Amniotic stem cell (primary cell): ENCODE measurements around the gene NPTX1.

Experiments
- DNase-seq: peaks from one replicate; lab custom pipeline; 2025; lab: John Stamatoyannopoulos, UW

Gene NPTX1

DNA sequence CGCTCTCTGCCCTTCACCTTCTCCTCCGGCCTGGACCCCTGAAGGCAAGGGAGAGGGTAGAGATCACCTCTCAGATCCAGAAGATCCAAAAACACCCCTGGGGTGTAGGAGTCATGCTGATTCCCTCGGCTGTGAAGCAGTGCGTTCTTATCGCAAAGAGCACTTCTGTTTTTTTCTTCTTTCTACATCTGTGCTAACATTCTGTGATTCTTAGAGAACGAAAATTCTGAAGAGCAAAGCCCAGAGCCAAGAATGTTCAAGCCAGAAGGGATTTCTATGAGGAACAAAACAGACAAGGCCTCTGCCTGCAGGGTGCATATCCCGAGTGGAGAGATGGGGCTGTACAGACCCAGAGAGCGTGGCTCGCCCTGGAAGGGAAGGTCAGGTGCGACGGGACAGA lies 17.2 kb downstream of the NPTX1 start:
- no peak for DNase-seq

DNA sequence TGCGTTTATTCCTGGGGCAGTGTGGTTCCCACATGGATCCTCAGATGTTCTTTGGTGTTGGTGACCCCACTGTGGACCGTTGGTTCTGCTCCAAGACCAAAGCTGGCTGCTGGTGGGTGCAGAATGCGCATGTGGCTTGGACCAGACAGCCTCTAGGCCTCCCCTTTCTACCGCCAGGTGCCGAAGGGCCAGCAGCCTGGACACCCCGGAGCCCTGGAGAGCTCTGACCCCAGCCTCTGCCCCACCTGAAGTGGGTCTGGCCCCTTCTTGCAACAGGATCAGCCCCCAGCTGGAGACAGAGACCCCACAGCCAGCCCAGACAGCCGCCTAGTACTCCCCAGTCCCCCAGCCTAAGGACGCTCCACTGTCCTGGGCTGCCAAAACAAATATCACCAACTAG lies 18.4 kb downstream of the NPTX1 start:
- DNase-seq: no peak

DNA sequence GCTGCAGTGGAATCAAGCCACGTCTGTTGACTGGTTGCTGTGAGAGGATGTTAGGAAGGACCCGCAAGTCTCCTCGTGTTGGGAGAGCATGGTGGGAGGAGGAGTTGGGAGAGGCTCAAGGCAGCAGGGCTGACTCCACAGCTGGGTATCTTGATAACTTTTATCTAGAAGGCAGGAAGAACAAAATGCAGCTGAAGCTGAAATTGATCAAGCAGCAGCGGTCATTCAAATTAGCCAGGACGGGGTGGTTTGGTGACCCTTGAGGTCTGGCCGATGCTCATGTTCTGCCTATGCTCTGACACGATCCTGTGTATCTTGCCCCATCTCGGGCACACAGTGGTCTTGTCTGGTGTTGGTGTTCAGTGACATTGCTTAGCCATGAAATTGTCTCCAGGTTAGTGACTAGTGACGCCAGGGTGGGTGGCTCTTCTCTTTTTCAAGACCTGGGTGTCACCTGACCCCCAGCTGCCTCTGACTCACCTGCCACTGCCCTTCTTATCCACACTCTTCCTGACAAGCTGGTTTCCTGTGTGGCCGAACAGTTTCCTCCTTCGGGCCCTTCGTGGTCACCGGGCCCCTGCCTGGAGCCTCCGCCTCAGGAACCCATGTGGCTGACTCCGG lies 19.1 kb downstream of the NPTX1 start:
- DNase-seq: no peak

DNA sequence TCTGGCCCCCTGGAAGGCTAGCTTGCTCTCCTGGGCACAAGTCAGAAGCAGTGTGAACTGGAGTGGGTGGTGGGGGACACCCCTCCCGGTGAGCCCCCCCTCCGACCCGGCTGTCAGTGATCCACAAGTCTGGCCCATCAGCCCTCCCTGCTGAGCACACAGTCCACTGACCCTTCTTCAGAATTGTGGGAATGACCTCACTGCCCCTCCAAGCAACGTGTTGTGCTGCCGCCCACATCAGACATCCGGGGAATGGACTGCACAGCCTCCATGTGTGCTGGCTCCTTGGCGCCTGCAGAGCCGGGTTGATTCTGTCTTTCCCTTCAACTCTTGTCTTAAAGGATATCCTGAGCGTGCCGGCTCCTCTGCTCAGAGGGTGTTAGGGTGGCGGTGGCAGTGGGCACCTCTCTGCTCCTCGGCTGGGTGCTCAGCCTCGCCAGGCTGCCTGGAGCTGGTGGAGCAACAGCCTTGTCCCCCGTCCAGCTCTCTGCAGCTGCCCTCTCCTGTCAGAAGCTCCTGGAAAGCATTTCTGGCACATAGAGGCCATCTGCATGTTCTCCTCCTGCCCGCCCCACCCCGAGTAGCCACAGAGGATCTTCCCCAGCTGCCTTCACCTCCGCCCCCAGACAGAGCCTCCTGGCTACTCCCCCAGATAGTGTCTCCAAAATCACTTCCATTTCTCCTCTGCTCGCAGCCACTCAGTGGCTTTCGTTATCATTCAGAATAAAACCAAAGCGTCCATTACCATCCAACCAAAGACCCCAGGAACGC lies 19.8 kb downstream of the NPTX1 start:
- no peak for DNase-seq

DNA sequence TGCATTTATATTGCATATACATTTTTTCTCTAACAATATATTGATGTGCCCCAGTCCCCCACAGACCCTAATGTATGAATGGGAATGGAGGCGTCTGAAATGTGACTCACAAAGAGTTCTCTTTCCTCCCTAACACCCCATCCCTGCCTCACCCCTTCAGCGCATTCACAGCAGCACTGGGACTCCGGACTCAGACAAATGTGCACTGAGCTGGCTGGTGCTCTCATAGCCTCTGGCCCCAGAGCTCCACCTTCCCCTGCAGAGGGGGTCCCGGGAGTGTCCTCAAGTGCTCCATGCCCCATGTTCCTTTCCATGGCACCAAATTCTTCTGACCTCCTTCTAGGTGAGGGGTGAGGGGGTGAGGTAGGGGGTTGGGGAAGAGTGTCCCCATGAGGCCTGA lies 20.6 kb downstream of the NPTX1 start:
- DNase-seq: no peak

DNA sequence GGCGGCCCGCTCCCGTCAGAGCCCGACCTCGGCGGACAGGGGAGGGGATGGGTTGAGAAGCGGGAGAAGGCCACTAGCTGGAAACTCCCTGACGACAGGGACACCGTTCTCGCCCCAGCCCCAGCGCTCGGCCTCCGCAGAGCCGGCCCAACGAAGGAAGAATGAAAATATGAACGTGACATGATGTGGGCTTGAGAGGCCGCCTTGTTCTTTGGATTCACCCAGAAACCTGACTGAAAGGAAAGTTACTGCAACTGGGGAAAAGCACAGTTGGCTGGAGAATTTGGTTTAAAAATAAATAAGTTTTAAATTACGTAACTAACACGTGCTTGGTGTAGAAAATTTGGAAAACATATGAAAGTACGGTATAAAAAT lies 21.1 kb downstream of the NPTX1 start:
- no peak for DNase-seq

DNA sequence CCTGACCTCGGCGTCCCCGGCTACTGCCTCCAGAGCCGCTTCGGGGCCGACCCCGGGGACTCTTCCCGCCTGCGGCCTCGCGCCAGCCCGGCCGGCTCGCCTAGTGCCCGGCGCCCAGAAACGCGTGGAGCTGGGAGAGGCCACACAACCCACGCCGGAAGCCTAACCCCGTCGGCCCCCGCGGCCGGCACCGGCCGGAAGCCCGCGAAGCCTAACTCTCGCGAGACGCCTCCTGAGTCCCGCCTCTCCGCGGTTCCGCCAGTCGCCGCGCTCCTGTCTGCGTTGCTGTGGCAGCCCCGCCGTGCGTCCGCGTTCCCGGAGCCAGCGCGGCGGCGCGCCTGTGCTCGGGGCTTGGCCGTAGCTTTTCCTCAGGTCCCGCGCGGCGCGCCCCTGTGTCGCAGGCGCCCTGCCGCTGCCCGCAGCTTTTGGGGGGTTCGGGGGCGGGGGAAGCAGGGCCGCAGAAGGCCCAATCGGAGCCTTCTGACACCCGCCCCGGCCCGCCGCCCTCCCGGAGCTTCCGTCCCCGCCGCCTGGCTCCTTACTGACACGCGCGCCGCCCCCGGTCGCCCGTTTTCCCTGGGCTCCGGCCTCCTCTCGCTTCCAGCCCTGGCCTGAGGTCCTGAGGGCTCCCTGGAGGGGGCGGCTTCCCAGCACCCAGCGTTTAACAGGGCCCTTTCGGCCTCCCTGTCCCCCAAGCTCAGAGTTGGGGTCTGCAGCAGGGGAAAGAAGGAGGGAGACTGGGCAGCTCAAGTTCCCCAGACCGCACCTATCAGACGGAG lies 21.7 kb downstream of the NPTX1 start:
- peak; percentile 91 for DNase-seq

DNA sequence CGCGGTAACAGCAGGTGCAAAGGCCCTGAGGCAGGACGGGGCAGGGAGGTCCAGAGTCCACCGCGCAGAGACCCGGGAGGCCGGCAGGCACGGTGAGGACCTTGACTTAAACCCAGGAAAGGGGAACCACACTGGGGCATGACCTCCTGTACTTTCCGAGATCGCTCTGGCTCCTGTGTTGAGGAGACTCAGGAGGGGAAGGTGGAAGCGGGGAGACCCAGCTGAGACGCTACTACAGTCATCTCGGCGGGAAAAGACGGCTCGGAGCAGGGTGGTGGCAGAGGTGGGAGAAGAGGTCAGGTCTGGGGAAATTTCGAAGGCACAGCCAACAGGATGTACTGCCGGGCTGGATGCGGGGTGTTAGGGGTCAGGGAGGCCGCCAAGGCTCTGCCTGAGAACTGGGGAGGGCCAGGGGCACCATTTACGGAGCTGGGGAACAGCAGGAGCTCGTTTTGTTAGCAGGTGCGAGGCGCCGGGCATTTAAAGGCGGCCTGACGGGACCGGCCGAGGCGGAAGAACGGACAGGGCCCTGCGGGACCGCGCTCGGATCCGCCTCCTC lies 22.3 kb downstream of the NPTX1 start:
- DNase-seq: no peak

DNA sequence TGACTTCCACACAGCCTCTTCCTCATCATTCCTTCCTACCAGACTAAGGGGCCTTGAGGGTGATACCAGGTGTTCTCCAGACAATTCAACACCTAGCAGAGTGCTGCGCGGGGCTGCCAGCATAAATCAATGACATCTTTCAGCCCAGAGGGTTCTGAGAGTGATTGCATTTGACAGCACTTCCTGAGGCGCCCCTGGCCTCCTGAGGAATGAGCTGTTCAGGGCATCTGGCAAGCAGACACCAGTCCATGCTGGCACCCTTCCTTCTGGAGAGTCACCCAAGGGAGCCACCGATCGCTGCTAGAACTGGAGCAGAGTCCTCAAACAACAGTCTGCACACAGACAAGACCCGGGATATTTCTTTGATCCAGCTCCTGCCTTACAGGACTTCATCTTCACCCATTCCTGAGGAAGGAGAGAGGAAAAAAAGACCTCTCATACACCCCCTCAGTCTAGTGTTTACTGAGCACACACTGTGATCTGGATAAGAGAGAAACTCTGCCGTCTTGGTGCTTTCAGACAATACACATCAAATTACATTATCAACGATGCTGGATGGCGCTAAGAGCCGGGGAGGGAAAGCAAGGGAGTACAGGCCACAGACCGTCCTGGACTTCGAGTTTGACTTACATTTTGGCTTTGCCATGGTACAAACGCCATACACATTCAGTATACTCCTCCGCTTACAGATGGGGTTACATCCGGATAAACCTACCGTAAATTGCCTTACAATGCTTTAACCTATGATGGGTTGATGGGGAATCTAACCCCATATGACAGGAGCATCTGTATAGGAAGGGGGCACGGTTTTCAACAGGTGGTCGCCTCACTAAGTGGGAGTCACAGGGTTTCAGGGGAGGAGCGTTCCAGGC lies 23.0 kb downstream of the NPTX1 start:
- no peak for DNase-seq

DNA sequence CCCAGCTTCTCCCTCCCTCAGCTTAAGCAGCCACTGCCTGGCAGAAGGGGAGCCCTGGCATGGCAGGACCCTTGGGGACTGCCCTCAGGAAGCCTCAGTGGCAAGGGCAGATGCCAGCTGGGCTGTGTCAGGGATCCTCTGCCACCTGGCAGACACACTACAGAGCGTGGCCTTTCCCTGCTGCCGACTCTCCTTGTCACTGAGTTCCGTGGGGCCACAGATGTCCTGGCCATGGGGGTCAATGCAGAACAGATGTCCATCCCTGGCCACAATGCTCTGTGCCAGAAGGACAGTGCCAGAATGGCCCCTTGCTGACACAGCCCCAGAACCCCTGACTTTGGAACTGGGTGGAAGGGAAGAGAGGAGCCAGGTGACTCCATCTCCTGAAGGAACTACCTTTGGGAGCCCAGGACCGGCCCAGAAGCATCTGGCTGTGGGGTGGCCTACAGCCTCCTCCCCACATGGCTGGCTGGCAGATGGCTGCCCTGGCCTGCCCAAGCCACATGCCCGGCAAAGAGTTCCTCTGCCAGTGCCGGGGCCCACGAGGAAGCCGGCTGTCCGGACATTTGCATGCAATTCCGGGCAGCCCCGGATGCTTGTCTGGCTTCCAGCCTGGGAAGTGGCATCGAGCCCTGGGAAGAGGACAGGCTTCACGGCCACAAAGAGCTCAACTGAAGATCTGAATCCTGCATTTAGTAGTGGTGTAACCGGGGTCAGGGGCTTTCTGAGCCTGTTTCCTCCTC lies 24.1 kb downstream of the NPTX1 start:
- no peak for DNase-seq

DNA sequence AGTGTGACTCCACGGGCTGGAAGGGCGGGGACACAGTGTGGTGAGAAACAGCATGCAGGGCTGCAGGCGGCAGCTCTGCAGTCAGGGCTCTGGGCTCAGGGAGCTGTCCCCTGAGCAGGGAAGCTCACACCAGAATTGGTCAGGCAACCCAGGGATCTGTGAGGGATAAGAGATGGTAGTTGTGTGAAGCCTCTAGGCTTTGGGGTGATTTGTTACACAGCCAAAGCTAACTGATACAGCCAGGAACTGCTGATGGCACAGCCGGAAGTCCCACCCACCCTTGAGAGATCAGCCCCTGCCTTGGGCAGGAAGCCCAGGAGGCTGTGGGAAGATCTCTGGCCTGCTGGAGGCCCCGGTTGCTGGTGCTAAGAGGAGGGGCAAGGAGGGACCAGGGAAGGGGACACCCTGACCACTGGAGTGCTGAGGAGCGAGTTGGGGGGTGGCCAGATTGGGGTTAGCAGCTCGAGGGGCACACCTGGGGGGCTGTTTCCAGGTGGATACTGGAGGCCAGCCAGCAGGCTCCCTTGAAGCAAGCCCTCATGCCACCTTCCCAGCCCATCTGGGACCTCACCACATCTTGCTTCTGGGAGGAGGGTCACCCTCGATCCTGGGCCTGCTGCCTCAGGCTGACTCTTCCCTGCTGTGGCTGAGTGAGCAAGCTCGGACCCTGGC lies 25.2 kb downstream of the NPTX1 start:
- DNase-seq: no peak

DNA sequence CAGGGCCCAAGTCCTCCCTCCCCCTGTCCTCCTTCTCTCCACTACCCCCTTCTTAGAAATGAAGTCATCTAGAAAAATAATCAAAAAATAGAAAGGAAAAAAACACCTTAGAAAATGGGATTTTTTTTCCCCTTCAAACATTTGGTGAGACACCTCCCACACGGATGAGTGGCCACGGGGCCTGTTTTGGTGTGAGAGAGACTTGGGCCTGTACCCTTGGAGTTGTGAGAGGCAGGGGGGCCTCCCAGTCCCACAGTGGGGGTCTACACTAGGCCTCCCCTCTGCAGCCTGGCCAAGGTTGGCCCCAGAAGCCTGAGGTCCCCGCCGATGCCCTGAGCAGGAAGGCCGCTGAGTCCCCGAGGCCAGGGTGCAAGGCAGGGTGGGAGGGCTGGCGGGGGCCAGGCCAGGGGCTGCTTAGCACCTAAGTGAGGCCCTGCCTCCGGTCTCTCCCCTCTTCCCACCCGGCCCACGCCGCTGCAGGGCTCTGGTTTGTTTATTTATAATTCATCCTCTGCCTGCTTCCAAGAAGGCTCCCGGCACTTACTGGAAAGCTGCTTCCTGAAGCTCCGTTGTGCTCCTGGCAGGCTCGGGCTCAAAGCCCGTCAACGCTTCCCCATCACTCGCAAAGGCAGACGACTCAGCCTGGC lies 26.4 kb downstream of the NPTX1 start:
- no peak for DNase-seq

DNA sequence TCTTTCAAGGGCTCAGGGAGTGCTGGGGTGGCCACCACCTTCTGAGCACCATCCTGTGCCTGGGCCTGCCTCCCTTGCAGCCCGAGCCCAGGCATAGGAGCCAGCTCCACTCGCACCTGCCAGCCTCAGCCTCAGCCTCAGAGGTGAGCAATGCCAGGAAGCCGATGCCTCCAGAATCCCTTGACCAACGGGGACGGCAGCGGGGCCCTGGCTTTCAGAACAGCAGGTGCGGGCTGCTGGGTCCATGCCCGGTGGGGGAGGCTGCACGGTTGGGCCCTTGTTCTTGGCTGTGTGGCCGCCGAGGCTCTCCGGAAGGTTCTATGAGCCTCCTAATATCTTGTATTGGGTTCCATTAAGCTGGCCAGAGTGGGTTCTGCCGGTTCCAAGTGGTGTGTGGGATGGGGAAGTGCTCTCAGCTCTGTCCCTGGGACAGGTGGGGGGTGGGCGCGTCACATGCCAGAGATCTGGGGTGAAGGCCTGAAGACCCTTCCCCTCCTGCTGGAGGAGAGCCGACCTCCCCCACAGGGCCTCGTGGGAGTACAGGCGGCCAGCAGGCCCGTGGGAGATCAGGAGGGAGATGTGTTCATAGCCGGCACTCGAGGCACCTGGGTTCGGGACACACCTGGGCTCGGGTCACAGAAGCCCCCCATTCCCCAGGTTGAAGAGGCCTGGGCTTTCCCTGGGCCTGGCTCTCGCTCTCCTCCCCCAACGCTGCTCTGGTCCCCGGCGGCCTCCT lies 27.0 kb downstream of the NPTX1 start:
- DNase-seq: no peak

DNA sequence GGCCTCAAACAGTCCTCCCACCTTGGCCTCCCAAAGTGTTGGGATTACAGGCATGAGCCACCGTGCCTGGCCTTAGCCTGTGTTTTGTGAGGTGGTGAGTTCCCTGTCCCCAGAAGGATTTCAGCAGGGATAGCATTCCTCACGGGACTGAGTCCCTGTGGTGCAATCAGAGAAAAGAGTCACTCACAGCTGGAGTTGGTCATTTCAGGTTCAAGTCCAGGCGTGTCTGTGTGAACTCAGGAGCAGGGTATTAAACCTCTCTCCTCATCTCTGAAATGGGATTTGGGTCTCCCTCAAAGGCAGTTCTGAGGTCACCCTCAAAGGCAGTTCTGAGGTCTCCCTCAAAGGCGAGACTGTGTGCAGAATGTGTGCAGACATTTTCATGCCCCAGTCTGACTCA lies 28.6 kb downstream of the NPTX1 start:
- no peak for DNase-seq

DNA sequence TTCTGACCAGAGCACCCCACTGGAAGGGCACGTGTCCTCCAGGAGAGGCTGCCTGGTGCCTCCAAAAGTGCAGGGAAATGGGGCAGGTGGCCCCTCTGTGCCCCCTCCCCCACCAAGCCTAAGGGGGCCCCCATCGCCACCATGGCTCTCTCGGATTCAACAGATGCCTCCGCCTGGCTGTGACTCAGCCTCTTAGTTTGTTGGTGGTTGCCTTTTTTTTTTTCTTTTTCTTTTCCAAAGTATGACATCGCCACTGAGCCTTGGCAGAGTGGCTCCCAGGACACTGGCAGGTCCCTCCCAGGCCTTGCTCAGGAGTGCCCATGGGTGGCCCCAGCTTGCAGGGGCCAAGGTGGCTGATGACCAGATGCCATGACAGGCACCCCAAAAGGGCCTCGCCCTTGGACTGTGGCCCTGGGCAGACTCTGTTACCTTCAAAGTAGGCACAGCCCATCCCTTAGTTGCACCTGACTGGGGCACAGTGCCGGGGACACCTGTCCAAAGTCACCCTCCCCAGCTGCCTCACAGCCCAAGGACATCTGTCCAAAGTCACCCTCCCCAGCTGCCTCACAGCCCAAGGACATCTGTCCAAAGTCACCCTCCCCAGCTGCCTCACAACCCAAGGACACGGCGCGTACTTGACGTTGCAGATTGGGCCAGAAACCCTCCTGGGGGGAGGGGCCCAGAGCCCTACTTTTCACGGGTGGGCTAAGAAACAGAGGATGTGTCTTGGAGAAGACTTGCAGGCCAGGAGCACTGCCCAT lies 29.6 kb downstream of the NPTX1 start:
- DNase-seq: peak; percentile 24

DNA sequence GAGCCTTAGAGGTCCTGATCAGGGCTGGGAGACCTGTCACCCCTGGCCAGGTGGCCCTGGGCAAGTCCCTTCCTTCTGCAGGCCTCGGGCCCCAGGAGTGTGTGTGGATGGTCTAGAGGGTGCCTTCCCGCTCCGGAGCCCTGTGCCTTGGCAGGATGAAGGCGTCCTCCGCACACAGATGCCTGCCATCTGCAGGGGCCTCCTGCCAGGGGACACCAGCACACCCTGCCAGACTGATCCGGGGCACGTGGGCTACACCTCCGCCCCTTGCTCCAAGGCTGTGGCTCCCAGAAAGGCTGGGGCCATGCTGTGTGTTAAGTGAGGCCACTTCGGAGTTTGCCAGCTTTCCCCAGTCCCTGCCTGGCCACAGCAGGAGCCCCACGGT lies 30.7 kb downstream of the NPTX1 start:
- no peak for DNase-seq

DNA sequence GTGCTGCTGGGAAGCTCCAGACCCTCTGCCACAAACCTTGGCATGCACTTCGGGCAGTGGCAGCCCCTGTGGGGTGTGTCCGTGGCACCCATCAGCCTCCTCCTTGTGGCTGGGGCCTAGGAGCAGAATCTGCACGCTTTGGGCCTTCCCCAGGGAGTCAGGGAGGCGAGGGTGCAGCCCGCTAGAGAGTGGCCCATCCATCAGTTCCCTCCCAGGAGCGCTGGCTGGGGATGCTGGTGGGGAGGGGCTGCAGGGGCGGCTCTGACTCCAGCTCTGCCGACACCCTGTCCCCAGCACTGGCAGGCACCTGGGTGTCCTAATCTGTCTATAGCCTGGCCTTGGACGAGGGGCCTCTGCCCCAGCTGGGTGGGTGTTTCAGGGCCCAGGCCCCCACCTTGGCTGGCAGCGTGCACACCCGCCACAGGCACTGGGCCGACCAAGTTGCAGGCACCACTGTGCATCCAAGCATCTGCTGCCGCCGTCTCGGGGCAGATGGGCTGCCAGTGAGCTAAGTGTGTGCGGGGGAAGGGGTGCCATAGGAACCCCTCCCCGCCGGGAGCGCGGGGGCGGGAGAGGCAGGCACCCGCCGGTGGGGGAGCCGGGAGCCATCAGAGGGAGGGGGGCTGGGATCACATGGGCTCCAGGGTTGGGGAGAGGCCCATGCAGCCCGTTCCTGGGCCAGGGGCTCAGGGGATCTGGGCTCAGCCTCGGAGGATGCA lies 31.2 kb downstream of the NPTX1 start:
- no peak for DNase-seq

DNA sequence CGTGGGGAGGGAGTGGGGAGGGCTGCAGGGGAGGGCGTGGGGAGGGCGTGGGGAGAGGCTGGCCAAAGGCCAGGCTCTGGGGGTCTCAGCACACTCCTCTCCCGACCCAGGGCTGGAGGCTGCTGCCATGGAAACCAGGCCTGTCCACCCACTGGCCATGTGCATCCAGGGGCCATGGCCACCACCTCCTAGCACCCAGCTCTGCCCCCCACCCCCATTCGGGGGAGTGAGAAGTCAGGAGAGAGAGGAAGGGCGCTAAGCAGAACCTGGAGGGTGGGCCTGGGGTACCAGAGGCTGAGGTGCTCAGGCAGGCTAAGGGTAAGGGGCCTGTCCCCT lies 31.8 kb downstream of the NPTX1 start:
- DNase-seq: no peak
